NK-92 (cell line): Measurements from ENCODE around the gene MTM1.

Experiments
- DNase-seq: peaks from one replicate; lab custom pipeline; 2025; ENCODE audit not compliant: unreplicated experiment; lab: John Stamatoyannopoulos, UW

The MTM1 gene

DNA sequence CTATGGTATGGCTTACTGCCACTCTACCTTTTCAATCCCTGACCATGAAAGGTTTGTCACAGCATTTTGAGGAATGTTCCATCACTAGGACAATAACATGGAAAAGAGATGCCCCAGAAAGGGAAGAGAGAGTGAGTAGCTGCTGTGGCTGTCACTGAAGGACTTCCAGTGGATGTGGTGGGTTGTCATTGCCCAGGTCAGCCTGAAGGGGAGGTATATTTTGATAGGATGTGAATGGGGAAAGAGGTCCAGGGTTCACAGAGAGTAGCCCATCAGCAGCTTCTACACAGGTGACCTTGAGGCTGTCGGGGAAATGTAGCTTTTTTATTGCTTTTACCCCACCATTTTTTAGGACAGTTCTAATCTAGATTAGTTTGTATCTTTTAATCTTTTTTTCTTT, 30.8 kb downstream of the MTM1 start:
- no peak for DNase-seq

DNA sequence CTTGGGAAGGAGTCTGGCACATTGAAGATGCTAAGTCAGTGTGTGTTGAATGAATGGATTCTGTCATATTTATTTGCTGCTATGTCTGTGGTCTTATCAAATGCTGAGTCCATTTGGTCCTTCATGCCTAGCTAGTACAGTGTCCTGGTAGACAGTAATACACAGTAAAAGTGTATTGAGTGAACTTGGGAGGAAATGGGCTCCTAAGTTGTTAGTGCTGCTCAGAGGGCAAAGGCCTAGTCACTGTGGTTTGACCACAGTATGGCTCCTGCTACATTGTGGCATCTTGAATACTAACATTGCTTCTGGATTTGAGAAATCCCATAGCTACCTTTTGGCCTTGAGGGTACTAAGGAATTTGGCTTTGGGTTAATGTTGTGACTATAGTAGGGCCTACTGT, 33.9 kb downstream of the MTM1 start:
- no peak for DNase-seq

DNA sequence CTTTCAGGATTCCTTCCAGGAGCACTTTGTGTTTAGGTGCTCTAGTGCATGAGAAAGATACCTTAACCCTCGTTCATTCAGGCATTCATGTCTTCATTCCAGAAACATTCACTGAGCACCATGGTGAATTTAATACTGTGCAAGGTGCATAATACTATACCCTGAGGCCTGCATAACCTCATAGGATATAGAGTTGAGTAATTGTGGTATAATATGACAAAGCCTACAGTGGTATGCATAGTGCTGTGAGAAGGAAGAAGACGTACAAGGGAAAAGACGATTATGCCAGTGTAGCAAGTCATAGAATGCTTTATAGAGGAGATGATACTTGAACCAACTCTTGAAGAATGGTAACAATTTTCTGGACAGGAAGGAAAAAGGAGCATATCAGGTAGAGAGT, 34.3 kb downstream of the MTM1 start:
- no peak for DNase-seq

DNA sequence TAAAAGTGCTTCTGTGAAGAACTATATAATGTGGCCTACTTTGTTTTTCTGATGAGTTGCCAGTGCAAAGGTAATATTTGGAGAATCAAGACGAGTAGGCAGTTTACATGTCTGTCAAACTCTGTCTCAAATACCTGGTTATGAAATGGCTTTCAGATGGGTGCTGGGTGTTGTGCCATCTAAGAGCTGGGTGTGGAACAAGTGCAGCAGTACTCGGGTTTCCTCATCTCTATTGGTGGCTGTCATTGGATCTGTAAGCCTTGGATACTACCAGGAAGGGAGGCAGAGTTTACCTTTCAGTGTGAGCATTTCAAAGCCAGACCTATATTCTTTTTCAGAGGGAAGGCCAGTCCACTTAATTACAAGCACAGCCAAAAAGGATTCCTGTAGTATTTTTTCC, 37.2 kb downstream of the MTM1 start:
- no peak for DNase-seq

DNA sequence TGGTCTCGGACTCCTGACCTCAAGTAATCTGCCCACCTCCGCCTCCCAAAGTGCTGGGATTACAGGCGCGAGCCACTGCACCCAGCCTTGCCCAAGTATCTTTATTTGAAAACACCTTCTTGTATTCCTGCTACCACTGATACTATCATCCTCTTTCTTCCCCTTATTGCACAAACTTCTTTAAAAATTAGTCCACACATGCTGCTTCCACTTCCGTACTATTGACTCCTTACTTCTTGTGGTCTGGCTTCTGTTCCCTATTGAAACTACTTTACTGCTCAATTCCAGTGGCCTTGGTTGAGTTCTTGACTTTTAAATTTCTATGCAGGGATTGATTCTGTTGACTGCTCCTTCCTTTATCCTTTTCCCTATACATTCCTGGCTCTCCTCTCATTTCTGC, 38.8 kb downstream of the MTM1 start:
- no peak for DNase-seq

DNA sequence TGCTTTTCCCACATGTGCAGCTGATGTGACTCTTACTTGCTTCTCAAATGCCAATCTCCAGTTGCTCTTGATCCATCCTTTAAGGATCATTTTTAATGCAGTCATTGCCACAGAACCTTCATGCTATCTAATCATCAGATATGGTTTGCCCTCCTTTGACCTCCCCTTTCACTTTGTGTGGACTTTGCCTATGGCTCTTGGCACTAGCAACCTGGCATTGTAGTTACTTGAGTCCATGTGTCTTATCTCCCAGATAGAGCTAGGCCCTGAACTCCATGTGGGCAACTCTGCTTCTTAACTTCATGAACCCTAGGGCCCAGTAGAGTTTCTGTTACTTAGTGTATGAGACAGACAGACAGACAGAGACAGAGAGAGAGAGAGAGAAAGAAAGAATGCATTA, 41.6 kb downstream of the MTM1 start:
- no peak for DNase-seq

DNA sequence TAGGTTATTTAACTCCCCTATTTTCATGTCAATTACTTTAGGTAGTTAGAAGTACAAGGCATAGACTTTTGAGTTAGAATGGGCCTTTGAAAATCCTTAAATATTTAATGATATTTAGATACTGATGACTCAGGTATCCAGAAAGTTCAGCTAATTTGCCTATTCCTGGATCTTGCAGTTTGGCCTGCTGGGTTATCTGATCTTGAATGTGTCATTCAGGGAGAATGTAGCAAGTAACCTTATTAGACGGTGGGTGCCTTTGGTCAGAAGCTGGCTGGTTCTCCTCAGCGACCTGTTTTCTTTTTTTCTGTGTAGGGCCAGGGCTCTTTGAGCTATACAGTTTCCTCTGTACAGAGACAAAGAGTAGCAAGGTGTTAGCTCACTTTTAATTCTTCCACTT, 42.0 kb downstream of the MTM1 start:
- no peak for DNase-seq

DNA sequence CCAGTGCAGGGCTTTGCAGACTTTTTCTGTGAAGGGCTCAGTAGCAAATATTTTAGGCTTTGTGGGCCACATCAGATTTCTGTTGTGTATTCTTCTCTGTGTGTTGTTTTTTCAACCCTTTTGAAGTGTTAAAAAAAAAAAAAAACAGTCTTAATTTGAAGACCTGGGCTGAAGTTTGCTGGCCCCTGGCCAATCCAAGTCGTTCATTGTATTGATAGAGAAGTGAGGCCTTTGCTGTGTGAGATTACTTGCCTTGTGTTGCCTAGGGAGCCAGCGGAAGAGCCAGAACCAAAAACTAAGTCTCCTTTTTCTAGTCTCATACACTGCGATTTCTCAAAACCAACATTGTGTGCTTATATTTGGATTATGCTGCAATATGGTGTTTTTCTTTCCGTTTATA, 46.9 kb downstream of the MTM1 start:
- DNase-seq, result no peak

DNA sequence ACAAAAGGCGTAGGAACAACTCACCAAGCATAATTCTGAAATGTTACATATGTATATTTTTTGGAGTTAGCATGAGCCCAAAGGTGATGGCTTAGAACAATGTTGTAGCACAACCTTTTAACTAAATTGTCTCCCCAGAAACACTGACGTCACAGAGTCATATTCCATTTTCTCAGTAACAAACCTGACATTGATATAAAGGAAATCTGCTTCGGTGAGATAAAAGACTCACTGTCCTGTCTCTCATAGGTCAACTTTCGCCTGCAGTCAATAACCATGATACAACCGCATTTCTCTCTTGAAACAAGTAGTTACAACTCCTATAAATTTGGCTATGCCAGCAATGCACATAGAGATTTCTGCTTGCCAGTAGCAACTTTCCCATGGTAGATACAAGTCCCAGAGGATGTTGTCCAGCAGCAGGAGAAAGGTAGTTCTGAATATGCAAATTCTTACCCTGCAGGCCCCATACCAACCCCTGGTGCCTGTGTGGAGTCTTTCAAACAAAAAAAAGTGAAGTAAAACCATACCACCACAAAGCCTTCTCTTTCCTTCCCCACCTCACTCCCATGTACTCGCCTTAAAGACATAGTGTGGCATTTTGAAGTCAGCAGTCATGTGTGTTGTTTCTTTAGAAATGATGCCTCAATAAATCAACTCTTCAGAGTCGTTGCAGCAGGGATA, 47.9 kb downstream of the MTM1 start:
- no peak for DNase-seq

DNA sequence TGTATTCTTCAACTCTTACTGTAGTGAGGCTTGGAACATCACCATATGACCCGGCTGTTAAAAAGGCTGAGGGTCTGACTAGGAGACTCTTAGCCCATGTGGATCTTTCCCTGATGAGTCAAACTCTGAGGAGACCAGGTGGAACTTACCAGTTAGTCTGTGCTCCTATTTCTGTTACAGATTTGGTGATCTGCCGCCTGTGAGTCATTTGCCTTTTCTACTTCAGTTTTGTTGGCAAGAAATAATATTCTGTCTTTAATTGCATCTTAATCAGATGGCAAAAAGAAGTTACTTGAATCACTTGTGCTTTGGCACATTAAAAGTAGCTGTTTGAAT, 48.4 kb downstream of the MTM1 start:
- DNase-seq, result no peak

DNA sequence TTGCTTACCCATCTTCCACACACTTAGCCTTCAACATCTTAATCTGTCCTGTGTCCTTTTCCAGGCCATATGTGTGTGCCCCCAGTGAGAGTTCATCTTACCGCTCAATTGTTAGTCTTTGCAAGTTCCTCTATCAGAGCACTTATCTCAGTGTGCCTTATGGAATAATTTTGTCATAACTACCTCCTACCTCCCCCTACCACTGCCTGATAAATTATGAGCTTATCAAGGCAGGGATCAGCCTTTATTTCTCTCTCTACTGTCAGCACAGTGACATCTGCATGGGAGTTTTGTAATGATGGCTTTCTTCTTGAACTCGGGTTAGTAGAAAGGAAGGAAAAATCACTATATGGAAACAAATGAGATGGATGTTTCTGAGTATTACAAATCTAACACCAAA, 53.2 kb downstream of the MTM1 start:
- no peak for DNase-seq

DNA sequence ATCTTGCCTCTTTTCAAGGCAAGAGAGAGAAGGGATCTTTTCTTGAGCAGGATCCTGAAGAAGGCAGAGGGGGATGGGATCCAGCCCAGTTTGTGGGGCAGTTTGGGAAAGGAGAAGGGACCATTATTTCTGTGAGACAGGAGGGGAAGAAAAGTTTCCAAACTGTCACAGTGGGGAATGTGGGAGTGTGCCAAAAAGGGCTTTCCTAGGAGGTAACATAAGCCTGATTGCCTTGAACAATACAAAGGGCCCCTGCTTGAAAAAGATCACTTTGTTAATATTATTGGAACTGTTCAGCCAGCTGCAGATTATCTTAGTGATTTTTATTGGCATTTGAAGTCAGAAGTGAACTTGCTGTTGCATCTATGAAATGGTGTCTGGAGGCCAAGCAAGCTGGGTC, 55.2 kb downstream of the MTM1 start:
- DNase-seq, result no peak

DNA sequence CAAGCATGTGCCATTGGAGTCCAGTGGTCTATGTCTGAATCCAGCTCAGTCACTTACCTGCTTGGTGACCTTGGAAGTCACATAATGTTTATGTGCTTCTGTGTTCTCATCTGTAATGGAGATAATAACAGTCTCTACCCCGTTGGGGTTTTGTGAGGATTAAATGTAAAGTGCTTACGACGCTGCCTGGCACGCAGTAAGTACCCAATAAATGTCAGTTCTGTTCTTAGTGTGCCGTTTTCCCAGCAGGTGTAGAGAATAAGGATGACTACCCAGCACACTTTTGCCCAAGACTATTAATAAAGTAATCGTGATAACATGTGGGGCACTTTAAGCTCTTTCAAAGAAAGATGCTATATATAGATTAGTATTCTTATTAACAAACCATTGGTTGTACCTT, 56.7 kb downstream of the MTM1 start:
- no peak for DNase-seq

DNA sequence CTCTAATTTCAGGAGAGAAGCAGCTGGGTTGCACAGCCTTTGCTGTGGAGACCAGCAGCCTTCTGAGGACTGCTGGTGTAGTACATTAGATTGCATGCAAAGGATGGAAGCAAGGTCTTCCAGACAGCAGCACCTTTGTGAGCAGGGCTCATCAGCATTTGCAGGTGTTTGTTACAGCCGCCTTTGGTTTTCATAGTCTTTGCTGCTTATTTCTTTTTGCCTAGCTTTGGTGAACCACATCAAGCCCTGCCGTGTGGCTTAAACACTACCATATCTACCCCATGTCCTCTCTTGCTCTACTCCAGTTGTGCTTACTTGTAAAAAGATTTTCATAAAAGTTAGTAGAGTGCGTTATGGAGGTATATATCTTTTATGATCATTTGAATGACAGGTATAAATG, 57.5 kb downstream of the MTM1 start:
- DNase-seq, result no peak

DNA sequence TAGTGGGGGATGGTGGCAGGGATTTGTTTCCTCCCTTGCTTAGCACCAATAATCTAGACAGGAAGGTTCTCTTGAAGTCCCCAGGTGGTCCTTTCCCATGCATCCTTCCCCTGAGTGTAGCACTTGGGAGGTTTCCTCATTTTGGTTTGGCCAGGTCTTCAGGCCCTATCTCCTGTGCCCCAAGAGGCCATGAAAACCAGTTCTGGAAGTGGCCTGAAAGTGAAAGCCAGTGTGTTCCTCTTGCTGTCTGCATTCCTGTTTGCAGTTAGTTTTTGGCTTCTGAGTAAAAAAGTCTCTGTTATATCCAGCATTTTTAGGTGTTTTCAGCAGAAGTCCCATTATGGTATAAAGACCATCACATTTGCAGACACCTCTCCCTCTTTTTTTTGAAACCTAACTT, 59.5 kb downstream of the MTM1 start:
- no peak for DNase-seq

DNA sequence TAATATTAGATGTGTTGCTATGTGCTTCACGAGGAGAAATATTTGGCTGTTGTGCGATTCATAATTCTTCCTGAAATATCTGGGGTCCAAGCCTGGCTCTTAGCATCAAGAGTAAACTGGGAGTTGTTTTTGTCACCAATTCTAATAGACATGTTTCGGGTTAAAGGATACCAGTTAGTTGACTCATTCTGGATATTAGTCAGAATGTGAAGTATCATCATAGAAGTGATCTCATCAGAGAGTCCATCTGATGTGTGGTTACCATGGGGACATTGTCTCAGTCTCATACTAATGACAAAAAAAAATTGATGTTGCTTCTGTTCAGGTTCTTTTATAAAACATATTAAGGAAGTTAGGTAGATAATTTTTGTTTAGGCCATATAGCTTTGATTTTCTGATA, 67.5 kb downstream of the MTM1 start:
- no peak for DNase-seq

DNA sequence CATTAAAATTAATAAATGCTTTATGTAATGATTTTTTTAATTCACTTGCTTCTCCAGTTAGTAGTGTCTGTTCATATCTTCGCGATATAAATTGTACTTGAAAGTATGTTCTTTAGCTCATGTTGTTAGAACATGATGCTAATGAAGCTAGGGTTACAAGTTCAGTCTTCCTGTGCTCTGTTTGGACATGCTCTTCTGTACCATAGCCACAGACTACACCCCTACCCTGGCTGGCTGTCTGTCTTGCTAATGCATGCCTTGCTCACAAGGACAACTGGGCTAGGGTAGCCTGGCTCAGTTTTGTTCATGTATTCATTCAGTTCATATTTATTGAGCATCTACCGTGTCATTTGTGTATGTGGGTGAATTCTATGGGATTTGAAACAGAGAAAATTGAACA, 74.0 kb downstream of the MTM1 start:
- no peak for DNase-seq

DNA sequence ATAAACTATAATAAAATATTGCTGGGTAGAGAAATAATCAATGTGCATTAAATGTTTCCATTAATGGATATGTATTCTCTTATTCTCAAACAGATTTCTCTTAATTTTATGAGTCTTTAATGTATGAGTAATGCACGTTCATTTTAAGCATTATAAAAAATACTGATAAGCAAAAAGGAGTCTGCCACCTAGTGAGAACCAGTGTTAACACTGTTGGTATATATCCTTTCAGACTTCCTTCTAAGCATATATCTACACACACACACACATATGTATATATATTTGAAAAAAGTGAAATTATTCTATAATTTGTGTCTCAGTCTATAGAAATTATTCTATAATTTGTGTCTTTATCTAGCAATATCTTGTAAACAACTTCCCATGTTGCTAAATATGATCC, 74.8 kb downstream of the MTM1 start:
- DNase-seq, result no peak

DNA sequence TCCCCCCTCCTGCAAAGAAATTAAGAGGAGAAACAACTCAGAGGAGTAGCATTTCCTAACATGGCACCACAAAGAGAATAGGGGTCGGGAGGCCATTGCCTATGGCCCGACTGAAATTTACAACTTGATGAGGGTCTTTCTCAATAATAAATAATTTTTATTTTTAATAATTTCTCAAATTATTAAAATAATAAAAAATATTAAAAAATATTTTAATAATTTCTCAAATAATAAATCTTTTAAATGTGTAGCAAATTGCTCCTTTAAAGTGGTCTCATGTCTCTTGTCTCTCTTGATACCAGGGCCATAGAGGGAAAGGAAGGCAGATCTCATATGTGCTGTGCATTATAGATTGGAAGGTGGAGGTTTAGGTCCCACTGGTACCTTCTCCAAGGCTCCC, 75.5 kb downstream of the MTM1 start:
- no peak for DNase-seq

DNA sequence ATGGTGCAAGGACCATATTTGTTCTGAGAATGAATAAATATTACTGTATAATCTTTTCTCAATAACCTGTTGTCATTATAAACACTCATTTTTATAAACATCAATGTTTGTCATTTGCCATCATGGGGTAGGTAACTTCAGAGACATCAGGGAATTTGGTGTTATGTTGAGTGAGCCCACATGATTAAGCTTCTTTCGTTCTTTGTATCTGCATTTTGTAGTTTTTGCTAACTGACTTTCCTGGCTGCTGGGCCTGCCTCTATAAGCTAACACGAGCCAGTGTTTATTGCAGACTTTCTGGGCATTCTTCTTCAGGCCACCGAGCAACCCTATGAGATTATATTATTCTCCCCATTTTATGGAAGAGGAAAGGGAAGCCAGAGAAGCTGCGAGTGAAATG, 76.0 kb downstream of the MTM1 start:
- no peak for DNase-seq

DNA sequence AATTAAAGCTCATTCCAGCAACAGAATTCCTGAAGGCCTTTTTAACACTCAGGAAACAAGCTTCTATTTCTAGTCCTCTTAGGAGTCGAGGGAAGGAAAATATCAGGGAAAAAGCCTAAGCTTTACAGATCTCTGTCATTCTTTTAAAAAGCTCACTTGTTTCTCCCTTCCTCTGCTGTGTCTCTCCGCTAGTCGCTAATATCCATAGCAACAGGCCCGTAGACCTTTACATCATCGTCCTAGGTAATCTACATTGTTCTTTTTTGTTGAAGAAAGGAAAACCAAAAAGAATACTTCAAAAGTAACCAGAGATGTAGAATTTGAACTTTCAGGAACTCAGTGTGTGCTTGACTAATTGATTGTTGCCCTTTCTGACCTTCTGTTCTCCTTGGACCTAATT, 78.9 kb downstream of the MTM1 start:
- DNase-seq, result no peak

DNA sequence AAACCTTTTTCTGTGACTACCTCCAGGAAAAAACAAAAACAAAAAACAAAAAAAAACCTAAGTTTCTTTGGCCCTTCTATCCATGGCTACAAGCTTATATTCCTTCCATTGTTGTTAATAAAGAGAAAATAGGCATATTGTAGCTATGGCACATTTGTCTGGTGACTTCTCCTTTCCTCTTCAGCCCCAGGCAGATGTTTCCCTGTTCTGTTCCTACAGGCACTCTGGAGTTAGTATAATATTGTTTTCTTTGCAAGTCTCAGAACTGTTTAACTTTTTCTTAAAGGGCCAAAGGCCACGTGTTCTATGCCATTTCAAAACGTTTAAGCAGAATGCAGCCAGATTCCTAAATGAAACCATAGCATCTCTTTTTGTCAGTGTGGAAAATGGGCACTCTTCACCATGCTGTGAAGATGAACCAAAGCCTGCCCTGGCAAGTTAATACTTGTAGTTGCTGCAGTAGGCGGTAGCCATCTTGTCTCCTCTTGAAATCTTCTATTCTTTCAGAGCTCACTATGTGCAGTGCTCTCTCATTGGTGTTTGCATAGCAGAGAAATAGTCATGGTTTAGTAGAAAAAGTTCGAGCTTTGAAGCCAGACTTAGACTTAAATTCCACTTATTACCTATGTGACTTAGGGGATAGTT, 80.0 kb downstream of the MTM1 start:
- DNase-seq, result no peak

DNA sequence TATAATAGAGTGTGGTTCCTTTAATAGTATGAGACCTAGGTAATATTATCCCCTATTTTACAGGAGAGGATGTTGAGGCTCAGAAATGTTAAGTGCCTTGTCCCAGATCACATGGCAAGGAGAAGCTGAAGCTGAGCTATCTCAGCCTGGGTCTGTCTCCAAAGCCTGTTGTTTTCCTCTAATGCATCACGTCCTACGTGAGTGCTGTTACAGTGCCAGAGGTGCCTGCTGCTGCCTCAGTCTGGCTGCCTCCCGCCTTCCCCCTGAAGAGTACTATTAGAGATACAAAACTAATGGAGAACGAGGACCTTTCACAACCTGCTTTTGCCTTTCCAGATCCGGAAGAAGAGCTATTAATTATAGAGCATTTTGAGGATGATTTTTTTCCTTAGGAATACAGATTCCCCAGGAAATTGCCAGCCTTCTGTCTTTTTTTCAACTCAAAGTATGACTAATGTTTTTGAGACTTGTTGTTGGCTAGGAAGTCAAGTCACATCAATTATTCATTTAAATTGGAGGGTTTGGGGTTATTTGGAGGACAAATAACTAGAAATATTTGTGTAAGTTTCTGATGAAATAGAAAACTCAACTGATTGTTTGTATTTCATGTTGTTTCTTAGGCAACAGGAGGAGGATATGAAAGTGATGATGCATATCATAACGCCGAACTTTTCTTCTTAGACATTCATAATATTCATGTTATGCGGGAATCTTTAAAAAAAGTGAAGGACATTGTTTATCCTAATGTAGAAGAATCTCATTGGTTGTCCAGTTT, 80.9 kb downstream of the MTM1 start:
- DNase-seq, result no peak
